Activated naive CD4-positive, alpha-beta T cell (primary cell): ENCODE data around the gene ATP8B3.

Source experiments
- DNase-seq, 4 experiments: peaks; one replicate each; lab custom pipeline; 2025; lab: John Stamatoyannopoulos, UW

The ATP8B3 gene

GRCh38 chr19:1816530-1817298 is 4.6 kb upstream of the ATP8B3 start:
- DNase-seq = no peak

- DNase-seq = no peak
Measured at GRCh38 chr19:1815605-1816529, 3.8 kb upstream of the ATP8B3 start.

- DNase-seq = no peak
Measured at GRCh38 chr19:1814833-1815604, 2.9 kb upstream of the ATP8B3 start.

GRCh38 chr19:1814391-1814790 is 2.3 kb upstream of the ATP8B3 start:
- no peak for DNase-seq

- DNase-seq = no peak
Measured at GRCh38 chr19:1813192-1814182, 1.4 kb upstream of the ATP8B3 start.

- DNase-seq = peak; percentile 59 to 80 (median 64)
Measured at GRCh38 chr19:1812426-1813191, 533 bp upstream of the ATP8B3 start.

GRCh38 chr19:1811472-1811894 is 593 bp downstream of the ATP8B3 start:
- peak in 1 of 4 experiments; percentile 21 for DNase-seq

- no peak for DNase-seq
Measured at GRCh38 chr19:1810439-1811160, 1.5 kb downstream of the ATP8B3 start.

GRCh38 chr19:1809678-1810077 is 2.4 kb downstream of the ATP8B3 start:
- DNase-seq = no peak

GRCh38 chr19:1808395-1808731 is 3.7 kb downstream of the ATP8B3 start:
- DNase-seq = no peak

- no peak for DNase-seq
Measured at GRCh38 chr19:1807695-1808394, 4.2 kb downstream of the ATP8B3 start.

- DNase-seq = no peak
Measured at GRCh38 chr19:1807030-1807694, 4.9 kb downstream of the ATP8B3 start.

- no peak for DNase-seq
Measured at GRCh38 chr19:1806184-1807029, 5.7 kb downstream of the ATP8B3 start.

GRCh38 chr19:1805401-1806183 is 6.5 kb downstream of the ATP8B3 start:
- DNase-seq = no peak

- no peak for DNase-seq
Measured at GRCh38 chr19:1804858-1805257, 7.2 kb downstream of the ATP8B3 start.

GRCh38 chr19:1799695-1800342 is 12.3 kb downstream of the ATP8B3 start:
- no peak for DNase-seq
